Stimulated activated naive B cell treated with anti-CD40 and anti-IgM and Interleukin-4, amounts not matched to agents 10 μg/mL and 1 μg/mL and 100 μg/mL, for 72 hours (primary cell): ENCODE data around the gene PLD1.
"Not testable (repeated sequence)": the region's sequence is repeated elsewhere in the genome, so short reads cannot be mapped to it uniquely, and the experiment has no call there.

Experiments used
- ATAC-seq, 2 donors: fragments of 150-1000 bp; cut with Tn5 transposase; replicated peaks; 2 replicates each; pipeline ENCODE4 v1.10.0; 2021; ENCODE audit warnings: moderate library complexity in 1 of 2
- DNase-seq: peaks from one replicate; pipeline ENCODE4 v3.0.0; 2021
- H3K27ac Mint-ChIP-seq: one replicate; pipeline ENCODE4 v1.8.0; 2022; ENCODE audit warnings: mild to moderate bottlenecking, mixed read lengths
- H3K27me3 Mint-ChIP-seq, 2 donors: one replicate each; pipeline ENCODE4 v1.8.0; 2022; ENCODE audit warnings: mixed read lengths in 2 of 2
- H3K36me3 Mint-ChIP-seq, 2 donors: one replicate each; pipeline ENCODE4 v1.8.0; 2022; ENCODE audit warnings: mixed read lengths in 2 of 2, mild to moderate bottlenecking in 1 of 2
- H3K4me1 Mint-ChIP-seq, 2 donors: one replicate each; pipeline ENCODE4 v1.8.0; 2022; ENCODE audit warnings: mixed read lengths in 2 of 2, mild to moderate bottlenecking in 1 of 2
- H3K4me3 Mint-ChIP-seq, 2 donors: one replicate each; pipeline ENCODE4 v1.8.0; 2022; ENCODE audit warnings: mild to moderate bottlenecking in 2 of 2, mixed read lengths in 2 of 2, moderate library complexity in 1 of 2
- H3K9me3 Mint-ChIP-seq, 2 donors: one replicate each; pipeline ENCODE4 v1.8.0; 2022; ENCODE audit warnings: mixed read lengths in 2 of 2, mild to moderate bottlenecking in 1 of 2

Gene PLD1

DNA sequence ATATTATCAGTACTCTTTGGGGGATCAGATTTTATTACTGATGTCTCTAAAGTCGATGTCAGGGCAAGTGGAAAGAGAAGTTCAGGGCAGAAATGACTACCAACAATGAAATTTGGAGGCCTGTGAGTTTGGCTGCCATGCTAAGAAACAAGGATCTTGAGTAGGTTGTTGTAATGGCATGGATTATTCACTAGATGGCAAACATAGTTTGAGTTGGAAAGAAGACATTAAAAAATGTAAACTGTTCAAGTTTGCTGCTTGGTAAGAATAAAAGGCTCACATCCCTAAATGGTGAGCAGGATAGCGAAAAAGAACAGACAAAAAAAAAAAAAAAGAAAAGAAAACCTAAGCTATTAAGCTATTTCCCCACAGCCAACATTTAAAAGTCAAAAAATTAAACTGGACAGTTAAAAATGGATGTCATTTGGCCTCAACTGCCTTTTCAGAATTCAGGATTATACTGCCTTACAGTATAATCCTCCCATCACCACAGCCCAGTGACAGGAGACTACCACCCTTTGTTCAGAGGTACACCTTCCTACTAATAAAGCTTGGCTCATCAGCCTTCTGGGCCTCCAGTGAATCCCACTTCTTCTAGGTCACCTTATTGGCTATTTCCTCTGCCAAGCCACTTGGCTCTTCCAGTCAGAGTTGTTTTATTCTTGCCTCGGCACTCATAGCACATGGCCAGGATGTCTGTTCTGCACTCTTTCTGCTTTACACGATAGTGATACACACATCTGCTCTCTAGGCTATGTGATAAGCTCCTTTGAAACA, 163.7 kb downstream of the PLD1 start:
- no peak for DNase-seq
- no peaks in the 10 kb centered on the region for H3K9me3 Mint-ChIP-seq
- H3K36me3 Mint-ChIP-seq, result no peaks in the 10 kb centered on the region
- ATAC-seq, result no peak
- peaks cover 0 to 6% of the 10 kb centered on the region in 2 donors for H3K27me3 Mint-ChIP-seq
- H3K4me3 Mint-ChIP-seq, result no peak overlapping the region
- peaks cover 0 to 3% of the 10 kb centered on the region in 2 donors for H3K4me1 Mint-ChIP-seq
- no peak overlapping the region for H3K27ac Mint-ChIP-seq

DNA sequence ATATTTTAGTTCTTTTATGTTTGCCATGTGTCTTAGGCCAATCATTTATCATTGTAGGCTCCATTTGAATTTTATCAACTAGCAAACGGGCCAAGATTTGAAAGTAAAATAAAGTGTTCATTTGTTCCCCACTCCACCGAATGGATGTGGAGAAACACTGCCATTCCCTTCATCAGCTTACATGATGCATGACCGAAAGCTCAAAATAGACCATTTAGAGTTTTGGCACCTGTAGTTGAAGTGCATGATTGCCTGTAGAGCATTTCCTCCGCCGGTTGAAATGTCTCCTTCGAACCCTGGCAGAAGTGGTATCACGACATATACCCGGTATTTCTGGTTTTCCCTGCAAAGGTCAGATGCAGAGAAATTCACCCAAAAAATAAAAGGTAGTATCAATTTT, 165.6 kb downstream of the PLD1 start:
- Mint-ChIP-seq H3K4me3 (no peak overlapping the region), H3K4me1 (no peaks in the 10 kb centered on the region), H3K27ac (no peak overlapping the region), H3K9me3 (no peaks in the 10 kb centered on the region), H3K36me3 (no peaks in the 10 kb centered on the region), H3K27me3 (no peaks in the 10 kb centered on the region)
- no peak for ATAC-seq
- no peak for DNase-seq

DNA sequence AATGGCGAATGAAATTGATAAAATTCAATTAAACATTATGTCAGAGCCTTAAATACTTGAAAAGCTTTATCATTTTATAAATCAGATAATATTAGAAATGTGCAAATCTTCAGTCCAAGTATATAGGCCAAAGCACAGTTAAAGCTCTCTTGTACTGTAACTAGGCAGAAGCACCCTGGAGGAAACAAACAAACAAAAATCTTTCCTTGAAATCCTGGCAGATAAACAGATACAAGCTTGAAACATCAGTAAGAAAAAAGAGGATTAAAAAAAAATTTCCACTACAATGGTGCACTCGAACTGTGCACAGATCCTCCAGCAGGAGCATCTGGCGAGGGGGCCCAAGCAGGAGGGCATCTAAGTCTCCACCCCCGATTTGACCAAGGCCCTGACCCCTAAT, 166.6 kb downstream of the PLD1 start:
- Mint-ChIP-seq H3K4me3 (no peak overlapping the region), H3K27ac (no peak overlapping the region), H3K27me3 (no peaks in the 10 kb centered on the region), H3K9me3 (no peaks in the 10 kb centered on the region), H3K36me3 (no peaks in the 10 kb centered on the region), H3K4me1 (no peaks in the 10 kb centered on the region)
- no peak for ATAC-seq
- no peak for DNase-seq

DNA sequence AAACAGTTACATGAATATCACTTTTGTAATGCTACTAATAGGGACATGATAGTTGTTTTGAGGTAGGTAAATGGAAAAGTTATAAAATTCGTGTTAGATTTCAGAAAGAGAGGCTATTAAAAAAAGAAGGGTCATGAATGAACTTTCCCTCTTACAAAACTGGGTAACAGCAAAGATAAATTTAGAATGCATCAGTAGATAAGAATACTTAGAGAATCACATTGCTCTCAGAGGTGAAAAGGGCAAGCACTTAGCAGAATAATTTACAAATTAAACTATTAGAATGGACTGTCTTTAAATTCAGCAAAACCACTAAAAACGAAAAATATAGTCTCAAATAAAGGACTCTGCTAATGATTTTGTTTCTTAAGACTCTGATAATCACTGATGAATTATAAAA, 167.2 kb downstream of the PLD1 start:
- Mint-ChIP-seq H3K4me3 (no peak overlapping the region), H3K9me3 (no peaks in the 10 kb centered on the region), H3K36me3 (no peaks in the 10 kb centered on the region), H3K27ac (no peak overlapping the region), H3K4me1 (no peaks in the 10 kb centered on the region), H3K27me3 (no peaks in the 10 kb centered on the region)
- ATAC-seq (no peak), DNase-seq (no peak)

DNA sequence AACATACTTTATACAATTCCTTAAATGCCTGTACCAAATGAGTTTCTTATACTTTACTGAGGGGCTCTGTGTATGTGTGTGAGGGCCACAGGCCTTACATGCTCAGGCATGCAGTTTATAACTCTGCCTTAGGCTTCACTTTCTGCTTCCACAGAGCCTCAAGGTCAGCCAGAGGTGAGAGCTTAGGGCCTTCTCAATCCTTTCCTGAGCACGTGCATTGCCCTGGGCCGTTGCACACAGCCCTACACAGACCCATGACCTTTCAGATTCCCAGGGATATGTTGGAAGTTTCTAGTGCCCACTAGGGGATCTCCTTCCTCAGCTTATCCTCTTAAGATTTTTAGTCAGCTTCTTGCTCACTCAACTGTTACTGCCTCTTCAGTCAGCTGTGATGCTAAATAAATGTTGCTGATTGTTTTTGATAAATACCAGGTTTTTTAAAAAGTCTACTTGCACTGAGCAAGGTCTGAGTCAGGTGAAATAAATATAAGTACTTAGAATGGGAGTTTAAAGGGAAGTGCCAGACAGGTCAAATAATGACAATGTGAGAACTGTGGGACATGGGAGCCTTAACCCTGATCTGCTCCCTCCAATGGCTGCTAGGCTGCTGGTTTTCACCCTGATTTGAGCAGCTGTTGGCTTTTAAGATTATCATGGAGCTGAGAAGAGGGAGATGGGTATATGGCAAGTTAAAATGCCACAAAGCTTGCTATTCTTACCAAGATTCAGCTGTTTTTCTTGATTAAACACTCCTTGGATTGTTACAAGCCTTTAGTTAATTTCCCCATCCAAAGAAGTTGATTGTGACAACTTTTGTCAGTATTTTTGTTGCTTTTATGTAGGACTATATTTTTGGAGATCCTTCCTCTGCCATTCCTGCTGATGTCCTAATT, 169.5 kb downstream of the PLD1 start:
- Mint-ChIP-seq H3K27me3 (no peaks in the 10 kb centered on the region), H3K4me1 (no peaks in the 10 kb centered on the region), H3K4me3 (no peak overlapping the region), H3K27ac (no peak overlapping the region), H3K9me3 (no peaks in the 10 kb centered on the region), H3K36me3 (no peaks in the 10 kb centered on the region)
- ATAC-seq, result no peak
- no peak for DNase-seq

DNA sequence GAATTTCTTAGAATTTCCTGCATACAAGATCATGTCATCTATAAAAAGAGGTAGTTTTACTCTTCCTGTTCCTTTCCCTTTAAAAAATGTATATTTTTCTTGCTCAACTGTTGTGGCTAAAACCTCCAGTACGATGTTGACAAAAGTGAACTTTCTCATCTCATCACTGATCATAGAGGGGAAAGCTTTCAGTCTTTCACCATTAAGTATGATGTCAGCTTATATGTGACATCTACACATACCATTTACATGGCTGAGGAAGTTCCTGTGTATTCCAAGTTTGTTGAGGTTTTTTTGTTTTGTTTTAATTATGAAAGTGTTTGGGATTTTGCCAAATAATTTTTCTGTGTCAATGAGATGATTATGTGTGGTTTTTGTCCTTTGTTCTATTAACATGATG, 173.6 kb downstream of the PLD1 start:
- ATAC-seq (no peak), DNase-seq (no peak)
- Mint-ChIP-seq H3K9me3 (no peaks in the 10 kb centered on the region), H3K4me3 (no peak overlapping the region), H3K36me3 (no peaks in the 10 kb centered on the region), H3K4me1 (no peaks in the 10 kb centered on the region), H3K27me3 (no peaks in the 10 kb centered on the region), H3K27ac (no peak overlapping the region)

DNA sequence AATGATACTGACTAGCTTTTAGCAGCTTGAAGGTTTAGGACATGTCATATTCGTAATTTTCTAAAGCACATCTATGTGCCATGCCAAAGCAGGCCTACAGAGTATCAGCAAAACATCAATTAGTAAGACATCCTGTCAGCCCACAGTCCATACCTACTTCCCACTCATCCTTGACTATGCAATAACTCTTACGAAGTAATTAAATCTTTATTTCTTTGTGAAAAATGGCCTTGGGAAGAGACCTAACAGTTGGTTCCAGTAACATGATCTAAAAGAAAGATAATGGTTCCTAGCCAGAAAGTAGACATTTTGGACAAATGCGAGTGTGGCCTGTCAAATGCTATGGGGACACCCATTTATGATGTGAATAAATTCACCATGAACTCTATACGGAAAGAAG, 177.5 kb downstream of the PLD1 start:
- ATAC-seq (no peak), DNase-seq (no peak)
- Mint-ChIP-seq H3K9me3 (no peaks in the 10 kb centered on the region), H3K4me1 (no peaks in the 10 kb centered on the region), H3K36me3 (no peaks in the 10 kb centered on the region), H3K27me3 (no peaks in the 10 kb centered on the region), H3K27ac (no peak overlapping the region), H3K4me3 (no peak overlapping the region)

DNA sequence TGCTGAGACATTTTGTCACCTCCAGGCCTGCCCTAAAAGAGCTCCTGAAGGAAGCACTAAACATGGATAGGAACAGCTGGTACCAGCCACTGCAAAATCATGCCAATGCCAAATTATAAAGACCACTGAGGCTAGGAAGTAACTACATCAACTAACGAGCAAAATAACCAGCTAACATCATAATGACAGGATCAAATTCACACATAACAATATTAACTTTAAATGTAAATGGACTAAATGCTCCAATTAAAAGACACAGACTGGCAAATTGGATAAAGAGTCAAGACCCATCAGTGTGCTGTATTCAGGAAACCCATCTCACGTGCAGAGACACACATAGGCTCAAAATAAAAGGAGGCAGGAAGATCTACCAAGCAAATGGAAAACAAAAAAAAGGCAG, 183.5 kb downstream of the PLD1 start:
- not testable (repeated sequence) for H3K4me3 Mint-ChIP-seq, H3K27me3 Mint-ChIP-seq, DNase-seq, H3K36me3 Mint-ChIP-seq, H3K27ac Mint-ChIP-seq, H3K9me3 Mint-ChIP-seq, H3K4me1 Mint-ChIP-seq, ATAC-seq

DNA sequence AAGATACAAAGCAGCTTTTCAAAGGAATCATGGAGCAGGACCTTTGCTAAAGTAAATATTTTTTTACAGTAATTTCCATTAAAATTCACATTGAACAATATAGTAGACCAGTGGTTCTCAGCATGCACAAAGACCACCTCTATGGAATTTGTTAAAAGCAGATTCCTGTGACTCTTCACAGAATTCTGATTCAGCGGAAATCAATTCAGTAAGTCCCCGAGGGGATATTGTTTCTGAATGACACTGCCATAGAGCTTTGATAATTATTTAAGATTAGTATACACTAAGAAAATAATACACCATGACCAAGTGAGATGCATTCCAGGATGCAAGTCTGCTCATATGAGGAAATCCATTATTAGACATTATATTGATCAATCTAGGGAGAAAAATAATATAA, 188.2 kb downstream of the PLD1 start:
- no peak for DNase-seq
- no peaks in the 10 kb centered on the region for H3K4me1 Mint-ChIP-seq

DNA sequence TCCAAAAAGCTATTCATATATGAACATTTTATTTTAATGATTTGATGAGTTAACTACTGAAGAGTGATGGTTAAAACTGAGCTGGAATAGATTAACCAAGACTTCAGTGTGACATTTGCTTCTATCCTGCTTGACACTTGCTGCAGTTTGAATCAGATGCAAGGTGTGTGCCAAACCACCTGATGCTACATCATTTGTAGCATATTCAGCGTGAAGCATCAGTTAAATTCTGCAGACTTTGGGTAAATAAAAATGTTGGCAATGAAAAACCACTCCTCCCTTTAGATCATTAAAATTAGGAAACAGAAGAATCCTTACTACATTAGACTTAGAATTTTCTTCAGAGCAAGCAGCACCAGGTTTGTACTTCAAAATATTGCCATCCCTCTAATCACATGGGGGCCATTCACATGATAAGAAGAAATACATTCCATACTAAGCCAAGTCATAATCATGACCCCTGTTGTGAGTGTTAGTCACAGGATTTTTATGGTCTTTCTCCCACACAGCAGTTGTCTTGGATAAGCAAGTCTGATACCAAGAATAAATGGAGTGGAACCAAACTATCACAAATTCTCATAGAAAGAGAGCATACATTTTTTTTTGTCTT, 189.4 kb downstream of the PLD1 start:
- H3K9me3 Mint-ChIP-seq, result peaks cover under 1 to 2% of the 10 kb centered on the region in 2 donors
- no peaks in the 10 kb centered on the region for H3K4me1 Mint-ChIP-seq
- no peak overlapping the region for H3K27ac Mint-ChIP-seq
- H3K4me3 Mint-ChIP-seq, result no peak overlapping the region
- no peak for ATAC-seq
- H3K27me3 Mint-ChIP-seq, result peaks cover 1 to 2% of the 10 kb centered on the region in 2 donors
- DNase-seq, result no peak
- peaks cover 0 to 2% of the 10 kb centered on the region in 2 donors for H3K36me3 Mint-ChIP-seq

More for the DNA sequence above, 188.2 kb downstream of the PLD1 start:
- Mint-ChIP-seq H3K27me3 (peaks cover 4 to 5% of the 10 kb centered on the region in 2 donors), H3K9me3 (peaks cover 4% of the 10 kb centered on the region in 2 donors), H3K4me3 (no peak overlapping the region), H3K36me3 (peaks cover 0 to 2% of the 10 kb centered on the region in 2 donors), H3K27ac (no peak overlapping the region)
- no peak for ATAC-seq

DNA sequence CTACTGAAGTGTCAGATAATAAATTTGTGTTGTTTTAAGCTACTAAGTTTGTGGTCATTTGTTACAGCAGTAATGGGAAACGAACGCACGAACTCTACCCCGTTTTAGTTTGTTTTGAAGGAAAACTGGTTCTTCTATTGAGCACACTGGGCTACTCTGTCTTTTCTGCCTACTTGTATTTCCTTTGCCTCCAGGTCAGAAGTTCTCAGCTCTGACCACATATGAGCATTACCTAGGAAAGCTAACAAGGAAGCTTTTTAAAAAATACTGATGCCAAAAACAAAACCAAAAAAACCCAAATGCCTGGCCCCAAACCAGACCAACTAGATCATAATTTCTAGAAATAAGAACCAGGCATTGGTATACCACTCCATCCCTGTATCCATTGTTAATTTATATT, 193.5 kb downstream of the PLD1 start:
- no peaks in the 10 kb centered on the region for H3K36me3 Mint-ChIP-seq

DNA sequence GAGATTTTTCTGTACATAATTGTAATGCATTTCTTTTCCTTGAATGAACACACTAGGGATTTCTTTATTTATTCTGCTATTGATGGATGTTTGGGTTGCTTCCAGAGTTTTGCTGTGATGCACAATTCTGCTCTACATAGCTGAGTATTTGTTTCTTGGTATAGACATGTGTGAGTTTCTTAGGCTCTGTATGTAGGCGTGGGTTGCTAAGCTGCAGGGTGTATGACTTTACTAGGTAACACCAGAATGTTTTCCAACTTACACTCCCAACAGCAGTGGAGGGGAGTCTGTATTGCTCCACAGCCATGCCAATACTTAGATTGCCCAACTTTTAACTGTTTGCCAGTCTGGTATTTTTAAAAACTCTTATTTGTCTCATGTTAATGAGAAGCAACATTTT, 194.6 kb downstream of the PLD1 start:
- no peak overlapping the region for H3K27ac Mint-ChIP-seq
- H3K27me3 Mint-ChIP-seq, result no peaks in the 10 kb centered on the region
- no peak for DNase-seq
- H3K4me1 Mint-ChIP-seq, result no peaks in the 10 kb centered on the region
- H3K36me3 Mint-ChIP-seq, result no peaks in the 10 kb centered on the region
- H3K9me3 Mint-ChIP-seq, result no peaks in the 10 kb centered on the region
- no peak overlapping the region for H3K4me3 Mint-ChIP-seq
- ATAC-seq, result no peak

More for the DNA sequence above, 193.5 kb downstream of the PLD1 start:
- ATAC-seq, result no peak
- Mint-ChIP-seq H3K27ac (no peak overlapping the region), H3K4me1 (no peaks in the 10 kb centered on the region), H3K4me3 (no peak overlapping the region), H3K9me3 (no peaks in the 10 kb centered on the region), H3K27me3 (no peaks in the 10 kb centered on the region)
- no peak for DNase-seq

DNA sequence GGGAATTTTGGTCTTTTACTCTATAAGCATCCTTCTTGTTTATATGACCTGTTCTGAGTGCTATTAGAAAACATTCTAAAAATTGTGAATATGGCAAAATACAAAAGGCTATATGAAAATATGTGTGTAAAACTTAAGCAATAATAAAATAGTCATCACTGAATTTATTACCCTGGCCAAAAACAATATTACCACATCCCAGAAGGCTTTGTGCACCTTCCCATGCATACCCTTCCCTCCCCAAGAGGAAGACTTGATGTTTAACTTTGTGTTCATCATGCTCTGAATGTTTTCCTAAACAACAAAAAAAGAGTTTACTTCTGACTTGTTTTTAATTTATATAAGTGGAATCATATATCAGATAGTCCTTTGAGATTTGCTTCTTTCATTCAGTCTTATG, 195.0 kb downstream of the PLD1 start:
- no peaks in the 10 kb centered on the region for H3K4me1 Mint-ChIP-seq
- no peaks in the 10 kb centered on the region for H3K36me3 Mint-ChIP-seq
- H3K9me3 Mint-ChIP-seq, result no peaks in the 10 kb centered on the region
- no peaks in the 10 kb centered on the region for H3K27me3 Mint-ChIP-seq
- no peak overlapping the region for H3K27ac Mint-ChIP-seq
- no peak overlapping the region for H3K4me3 Mint-ChIP-seq
- ATAC-seq (no peak), DNase-seq (no peak)

DNA sequence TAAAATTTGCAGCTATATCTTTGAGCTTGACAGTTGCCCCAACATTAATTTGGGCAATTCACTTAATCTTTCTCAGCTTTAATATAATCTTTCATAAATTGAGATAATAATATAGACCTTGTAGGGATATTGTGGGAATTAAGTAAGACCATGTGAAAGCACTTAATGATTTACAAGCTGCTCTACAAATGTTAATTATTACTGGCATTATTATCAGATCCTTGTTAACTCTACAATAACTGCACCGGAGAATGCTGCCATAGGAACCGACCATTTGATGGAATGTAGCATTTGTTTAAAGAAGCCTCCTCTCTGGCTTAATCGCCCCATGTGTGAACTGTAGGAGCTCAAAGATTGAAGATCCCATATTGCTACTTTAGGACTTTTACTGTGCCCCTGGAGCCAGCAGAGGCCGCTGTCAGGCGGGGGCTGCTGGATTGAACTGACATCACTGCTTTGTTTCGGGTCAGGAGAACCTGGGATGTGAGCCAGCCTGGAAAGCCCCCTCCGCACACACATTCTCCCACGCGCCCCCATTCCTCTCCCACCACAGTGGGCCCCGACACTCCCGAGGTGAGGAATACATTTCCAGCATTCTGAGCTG, 195.9 kb downstream of the PLD1 start:
- no peak for DNase-seq
- ATAC-seq, result peak; percentile 23 to 25
- no peak overlapping the region for H3K4me3 Mint-ChIP-seq

More for the DNA sequence above, 195.9 kb downstream of the PLD1 start:
- Mint-ChIP-seq H3K4me1 (no peaks in the 10 kb centered on the region), H3K36me3 (no peaks in the 10 kb centered on the region), H3K27me3 (no peaks in the 10 kb centered on the region), H3K27ac (no peak overlapping the region), H3K9me3 (no peaks in the 10 kb centered on the region)
